ENCODE data around the gene ST6GALNAC3.

Gene ST6GALNAC3

DNA sequence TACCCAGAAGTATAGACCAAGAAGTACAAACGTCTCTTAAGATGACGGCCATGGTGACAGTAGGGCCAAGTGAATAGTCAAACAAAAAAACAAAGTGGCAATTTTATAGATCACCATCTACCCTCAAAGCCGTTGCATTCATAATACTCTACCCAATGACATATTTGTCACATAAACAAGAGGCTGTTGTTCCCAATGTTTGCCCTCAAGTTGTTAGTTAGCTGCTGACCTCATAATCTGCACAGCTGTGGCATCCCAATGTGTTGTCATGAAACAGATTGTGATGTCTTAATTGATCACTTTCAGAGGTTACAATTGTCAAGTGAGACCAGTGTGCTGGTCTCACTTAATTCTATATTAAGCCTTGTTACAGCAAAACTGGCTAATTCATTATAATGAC is 333.8 kb downstream of the ST6GALNAC3 start:
- Histone ChIP-seq H3K4me3 (ENCODE audit: low read depth in 1 of 2, low read length in 1 of 2) (no peak overlapping the region), H3K9me3 (no peaks in the 10 kb centered on the region), H3K27me3 (no peaks in the 10 kb centered on the region), H3K27ac (no peak overlapping the region), H3K4me1 (ENCODE audit: control insufficient read depth in 1 of 2, insufficient read depth in 1 of 2, low read depth in 1 of 2, low read length in 1 of 2) (no peaks in the 10 kb centered on the region), H3K36me3 (no peaks in the 10 kb centered on the region)
- TF ChIP-seq, protein P1, sequence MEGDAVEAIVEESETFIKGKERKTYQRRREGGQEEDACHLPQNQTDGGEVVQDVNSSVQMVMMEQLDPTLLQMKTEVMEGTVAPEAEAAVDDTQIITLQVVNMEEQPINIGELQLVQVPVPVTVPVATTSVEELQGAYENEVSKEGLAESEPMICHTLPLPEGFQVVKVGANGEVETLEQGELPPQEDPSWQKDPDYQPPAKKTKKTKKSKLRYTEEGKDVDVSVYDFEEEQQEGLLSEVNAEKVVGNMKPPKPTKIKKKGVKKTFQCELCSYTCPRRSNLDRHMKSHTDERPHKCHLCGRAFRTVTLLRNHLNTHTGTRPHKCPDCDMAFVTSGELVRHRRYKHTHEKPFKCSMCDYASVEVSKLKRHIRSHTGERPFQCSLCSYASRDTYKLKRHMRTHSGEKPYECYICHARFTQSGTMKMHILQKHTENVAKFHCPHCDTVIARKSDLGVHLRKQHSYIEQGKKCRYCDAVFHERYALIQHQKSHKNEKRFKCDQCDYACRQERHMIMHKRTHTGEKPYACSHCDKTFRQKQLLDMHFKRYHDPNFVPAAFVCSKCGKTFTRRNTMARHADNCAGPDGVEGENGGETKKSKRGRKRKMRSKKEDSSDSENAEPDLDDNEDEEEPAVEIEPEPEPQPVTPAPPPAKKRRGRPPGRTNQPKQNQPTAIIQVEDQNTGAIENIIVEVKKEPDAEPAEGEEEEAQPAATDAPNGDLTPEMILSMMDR (IDR thresholded peaks at IDR 0.05): no peak

- no peaks in the 10 kb centered on the region for H3K36me3 ChIP-seq
- no peaks in the 10 kb centered on the region for H3K4me1 ChIP-seq (ENCODE audit: control insufficient read depth in 1 of 2, insufficient read depth in 1 of 2, low read depth in 1 of 2, low read length in 1 of 2)
- no peak overlapping the region for H3K4me3 ChIP-seq (ENCODE audit: low read depth in 1 of 2, low read length in 1 of 2)
- no peaks in the 10 kb centered on the region for H3K9me3 ChIP-seq
- H3K27ac ChIP-seq: no peak overlapping the region
- no peaks in the 10 kb centered on the region for H3K27me3 ChIP-seq
- TF ChIP-seq, protein P1 (IDR thresholded peaks at IDR 0.05): no peak
These were observed 336.0 kb downstream of the ST6GALNAC3 start for GRCh38 chr1:76410499-76410898.

GRCh38 chr1:76418531-76418930 is 344.0 kb downstream of the ST6GALNAC3 start:
- TF ChIP-seq, protein P1 (IDR thresholded peaks at IDR 0.05): no peak
- H3K27me3 ChIP-seq: no peaks in the 10 kb centered on the region
- no peaks in the 10 kb centered on the region for H3K9me3 ChIP-seq
- H3K4me3 ChIP-seq (ENCODE audit: low read depth in 1 of 2, low read length in 1 of 2): no peak overlapping the region
- no peaks in the 10 kb centered on the region for H3K36me3 ChIP-seq
- H3K4me1 ChIP-seq (ENCODE audit: control insufficient read depth in 1 of 2, insufficient read depth in 1 of 2, low read depth in 1 of 2, low read length in 1 of 2): no peaks in the 10 kb centered on the region
- no peak overlapping the region for H3K27ac ChIP-seq

DNA sequence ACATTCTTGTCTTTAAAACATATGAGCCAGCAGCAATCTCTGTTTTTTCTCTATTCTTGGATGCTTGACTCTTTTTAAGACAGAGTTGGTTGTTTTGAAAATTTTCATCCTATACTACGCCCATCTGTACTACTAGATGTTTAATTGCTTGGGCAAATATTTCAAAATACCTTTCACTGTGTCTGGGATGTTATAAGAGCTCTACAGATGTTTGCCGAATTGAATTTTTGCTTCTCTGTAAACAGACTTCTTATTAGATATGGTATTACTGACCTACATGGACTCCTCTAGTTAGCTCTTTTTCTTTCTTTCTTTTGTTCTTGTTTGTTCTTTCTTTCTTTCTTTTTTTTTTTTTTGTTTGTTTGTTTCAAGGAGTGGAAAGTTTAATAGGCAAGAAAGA is 345.1 kb downstream of the ST6GALNAC3 start:
- H3K4me1 ChIP-seq (ENCODE audit: control insufficient read depth in 1 of 2, insufficient read depth in 1 of 2, low read depth in 1 of 2, low read length in 1 of 2): no peaks in the 10 kb centered on the region
- H3K27me3 ChIP-seq: no peaks in the 10 kb centered on the region
- H3K27ac ChIP-seq: no peak overlapping the region
- TF ChIP-seq, protein P1 (IDR thresholded peaks at IDR 0.05): no peak
- no peak overlapping the region for H3K4me3 ChIP-seq (ENCODE audit: low read depth in 1 of 2, low read length in 1 of 2)
- H3K36me3 ChIP-seq: no peaks in the 10 kb centered on the region
- H3K9me3 ChIP-seq: no peaks in the 10 kb centered on the region

GRCh38 chr1:76425201-76426145 is 350.9 kb downstream of the ST6GALNAC3 start:
- no peak overlapping the region for H3K27ac ChIP-seq
- H3K4me3 ChIP-seq (ENCODE audit: low read depth in 1 of 2, low read length in 1 of 2): no peak overlapping the region
- H3K4me1 ChIP-seq (ENCODE audit: control insufficient read depth in 1 of 2, insufficient read depth in 1 of 2, low read depth in 1 of 2, low read length in 1 of 2): no peaks in the 10 kb centered on the region
- TF ChIP-seq, protein P1 (IDR thresholded peaks at IDR 0.05): no peak
- H3K9me3 ChIP-seq: no peaks in the 10 kb centered on the region
- H3K27me3 ChIP-seq: no peaks in the 10 kb centered on the region
- no peaks in the 10 kb centered on the region for H3K36me3 ChIP-seq
